Urinary bladder (tissue), 4 donors: ENCODE measurements around the gene ENTPD5. TPM values are rescaled to one million over a fixed set of nuclear protein-coding genes. Genes with fewer than 3 reads are reported as not detected.
"Not testable (repeated sequence)": the region's sequence is repeated elsewhere in the genome, so short reads cannot be mapped to it uniquely, and the experiment has no call there.

ENCODE experiments used
- DNase-seq: peaks from one replicate; pipeline ENCODE4 v3.0.0-alpha.2; 2015; ENCODE audit errors: extremely low spot score
- H3K27ac ChIP-seq: one replicate; pipeline ENCODE4 v1.5.1; 2013; ENCODE audit warnings: low read depth, mild to moderate bottlenecking, moderate library complexity
- H3K36me3 ChIP-seq: one replicate; pipeline ENCODE4 v1.6.1; 2013; ENCODE audit warnings: mild to moderate bottlenecking, moderate library complexity; ENCODE audit not compliant: insufficient read depth
- H3K4me1 ChIP-seq: one replicate; pipeline ENCODE4 v1.6.1; 2013; ENCODE audit warnings: mild to moderate bottlenecking, moderate library complexity; ENCODE audit not compliant: insufficient read depth
- H3K4me3 ChIP-seq: one replicate; pipeline ENCODE4 v1.5.1; 2013; ENCODE audit warnings: low read depth, low read length
- WGBS: extraction: QIAGEN DNeasy Blood & Tissue Kit; methylation state at CpG from one replicate; pipeline ENCODE4 v1.1.7; 2013; 5-methylcytosine and 5-hydroxymethylcytosine counted together
- polyA plus RNA-seq: library from polyadenylated mRNA; stranded (reverse); fragments of 200-250 nt; gene quantifications from one replicate; pipeline ENCODE4 v1.2.3, GENCODE V29; 2013
- total RNA-seq: library from RNA; depleted of rRNA; stranded (reverse); fragments of >200 nt; gene quantifications from one replicate; pipeline ENCODE4 v1.2.3, GENCODE V29; 2014
- donor health status: healthy with polysubstance abuse.
- donor health status: healthy.

Gene ENTPD5
- total and polyA plus RNA-seq, 2 donors: 8.9 to 21.3 TPM

- WGBS: 65% methylated on average over 4 of the region's 4 CpGs
Observed at GRCh38 chr14:73991092-73991491, 28.0 kb downstream of the ENTPD5 start.

GRCh38 chr14:73988656-73989055, 30.4 kb downstream of the ENTPD5 start:
- H3K36me3 ChIP-seq, H3K4me3 ChIP-seq, H3K27ac ChIP-seq, DNase-seq, H3K4me1 ChIP-seq: not testable (repeated sequence)
- WGBS: 87% methylated on average over 6 of the region's 7 CpGs

More at GRCh38 chr14:73991092-73991491, 28.0 kb downstream of the ENTPD5 start:
- Histone ChIP-seq H3K36me3 (peaks cover 4% of the 10 kb centered on the region), H3K27ac (no peak overlapping the region), H3K4me1 (no peaks in the 10 kb centered on the region), H3K4me3 (no peak overlapping the region)
- DNase-seq: no peak

GRCh38 chr14:73988065-73988464, 31.0 kb downstream of the ENTPD5 start:
- Histone ChIP-seq H3K36me3 (peaks cover 4% of the 10 kb centered on the region), H3K27ac (no peak overlapping the region), H3K4me3 (no peak overlapping the region), H3K4me1 (no peaks in the 10 kb centered on the region)
- DNase-seq: no peak
- 87% methylated on average over 3 of the region's 3 CpGs for WGBS

- peaks cover 2% of the 10 kb centered on the region for H3K36me3 ChIP-seq
- no peaks in the 10 kb centered on the region for H3K4me1 ChIP-seq
- 31% methylated on average over 4 of the region's 4 CpGs for WGBS
- H3K4me3 ChIP-seq: no peak overlapping the region
- no peak for DNase-seq
- H3K27ac ChIP-seq: no peak overlapping the region
Observed at GRCh38 chr14:73977896-73978295, 41.2 kb downstream of the ENTPD5 start.

GRCh38 chr14:73976125-73976524, 43.0 kb downstream of the ENTPD5 start:
- H3K4me3 ChIP-seq: no peak overlapping the region
- no peak overlapping the region for H3K27ac ChIP-seq
- no peaks in the 10 kb centered on the region for H3K4me1 ChIP-seq
- peaks cover 2% of the 10 kb centered on the region for H3K36me3 ChIP-seq
- WGBS: 92% methylated on average over 6 of the region's 6 CpGs
- no peak for DNase-seq

GRCh38 chr14:73973497-73973896, 45.6 kb downstream of the ENTPD5 start:
- Histone ChIP-seq H3K4me1 (no peaks in the 10 kb centered on the region), H3K27ac (no peak overlapping the region), H3K36me3 (peaks cover 2% of the 10 kb centered on the region), H3K4me3 (no peak overlapping the region)
- 75% methylated on average over 2 of the region's 2 CpGs for WGBS
- DNase-seq: no peak

- H3K36me3 ChIP-seq: no peaks in the 10 kb centered on the region
- 65% methylated on average over 2 of the region's 2 CpGs for WGBS
- no peak overlapping the region for H3K4me3 ChIP-seq
- H3K27ac ChIP-seq: no peak overlapping the region
- no peak for DNase-seq
- no peaks in the 10 kb centered on the region for H3K4me1 ChIP-seq
Observed at GRCh38 chr14:73968885-73969284, 50.2 kb downstream of the ENTPD5 start.

GRCh38 chr14:73965216-73965615, 53.9 kb downstream of the ENTPD5 start:
- no peak overlapping the region for H3K27ac ChIP-seq
- no peaks in the 10 kb centered on the region for H3K4me1 ChIP-seq
- H3K4me3 ChIP-seq: no peak overlapping the region
- WGBS: 92% methylated on average over 4 of the region's 4 CpGs
- H3K36me3 ChIP-seq: no peaks in the 10 kb centered on the region
- no peak for DNase-seq

- Histone ChIP-seq H3K36me3 (peaks cover 8% of the 10 kb centered on the region), H3K27ac (no peak overlapping the region), H3K4me1 (no peaks in the 10 kb centered on the region), H3K4me3 (no peak overlapping the region)
- WGBS: 93% methylated on average over 12 of the region's 12 CpGs
- no peak for DNase-seq
Observed at GRCh38 chr14:73961192-73961591, 57.9 kb downstream of the ENTPD5 start.

GRCh38 chr14:73958591-73958990, 60.5 kb downstream of the ENTPD5 start:
- peaks cover 12% of the 10 kb centered on the region for H3K36me3 ChIP-seq
- H3K4me3 ChIP-seq: no peak overlapping the region
- H3K4me1 ChIP-seq: no peaks in the 10 kb centered on the region
- no peak for DNase-seq
- no peak overlapping the region for H3K27ac ChIP-seq

GRCh38 chr14:73955674-73956073, 63.4 kb downstream of the ENTPD5 start:
- peaks cover 12% of the 10 kb centered on the region for H3K36me3 ChIP-seq

GRCh38 chr14:73953731-73954130, 65.4 kb downstream of the ENTPD5 start:
- no peak overlapping the region for H3K27ac ChIP-seq
- H3K4me1 ChIP-seq: no peaks in the 10 kb centered on the region
- H3K36me3 ChIP-seq: peaks cover 10% of the 10 kb centered on the region
- no peak for DNase-seq
- H3K4me3 ChIP-seq: no peak overlapping the region
- 80% methylated on average over 1 of the region's 1 CpG for WGBS

More at GRCh38 chr14:73955674-73956073, 63.4 kb downstream of the ENTPD5 start:
- WGBS: 87% methylated on average over 5 of the region's 5 CpGs
- Histone ChIP-seq H3K4me1 (no peaks in the 10 kb centered on the region), H3K27ac (no peak overlapping the region), H3K4me3 (no peak overlapping the region)
- no peak for DNase-seq

- Histone ChIP-seq H3K4me1 (no peaks in the 10 kb centered on the region), H3K4me3 (peak within 1 kb of the TSS; percentile 69), H3K27ac (peak within 1 kb of the TSS; percentile 92), H3K36me3 (no peaks in the 10 kb centered on the region)
- WGBS: under 1% methylated on average over 70 of the region's 70 CpGs
- peak; percentile 98 for DNase-seq
Observed at GRCh38 chr14:73949752-73950734, 69.0 kb downstream of the ENTPD5 start, which contains the start of the genes COQ6 and FAM161B. Gene COQ6, plus strand, starts transcription at chr14:73950302. Its CDS starts 31 bp downstream, at chr14:73950333. Gene FAM161B, minus strand, starts transcription at chr14:73950094. Its CDS starts 68 bp downstream, at chr14:73950026.

GRCh38 chr14:73945159-73945670, 73.9 kb downstream of the ENTPD5 start:
- H3K4me1 ChIP-seq: no peaks in the 10 kb centered on the region
- no peak overlapping the region for H3K27ac ChIP-seq
- H3K4me3 ChIP-seq: no peak overlapping the region
- 70% methylated on average over 4 of the region's 4 CpGs for WGBS
- no peak for DNase-seq
- H3K36me3 ChIP-seq: no peaks in the 10 kb centered on the region
